ENCODE measurements around the gene HDAC2. TPM values are rescaled to one million over a fixed set of nuclear protein-coding genes. Genes with fewer than 3 reads are reported as not detected.

HDAC2 gene
- total RNA-seq, 1 donor from 2014 or later = 276 TPM

GRCh38 chr6:113908801-113909200 is 62.1 kb downstream of the HDAC2 start:
- peaks cover 4% of the 10 kb centered on the region for H3K9me3 Mint-ChIP-seq
- no peak overlapping the region for H3K27ac Mint-ChIP-seq

GRCh38 chr6:113907102-113907815 is 63.7 kb downstream of the HDAC2 start:
- TF ChIP-seq, protein P1, sequence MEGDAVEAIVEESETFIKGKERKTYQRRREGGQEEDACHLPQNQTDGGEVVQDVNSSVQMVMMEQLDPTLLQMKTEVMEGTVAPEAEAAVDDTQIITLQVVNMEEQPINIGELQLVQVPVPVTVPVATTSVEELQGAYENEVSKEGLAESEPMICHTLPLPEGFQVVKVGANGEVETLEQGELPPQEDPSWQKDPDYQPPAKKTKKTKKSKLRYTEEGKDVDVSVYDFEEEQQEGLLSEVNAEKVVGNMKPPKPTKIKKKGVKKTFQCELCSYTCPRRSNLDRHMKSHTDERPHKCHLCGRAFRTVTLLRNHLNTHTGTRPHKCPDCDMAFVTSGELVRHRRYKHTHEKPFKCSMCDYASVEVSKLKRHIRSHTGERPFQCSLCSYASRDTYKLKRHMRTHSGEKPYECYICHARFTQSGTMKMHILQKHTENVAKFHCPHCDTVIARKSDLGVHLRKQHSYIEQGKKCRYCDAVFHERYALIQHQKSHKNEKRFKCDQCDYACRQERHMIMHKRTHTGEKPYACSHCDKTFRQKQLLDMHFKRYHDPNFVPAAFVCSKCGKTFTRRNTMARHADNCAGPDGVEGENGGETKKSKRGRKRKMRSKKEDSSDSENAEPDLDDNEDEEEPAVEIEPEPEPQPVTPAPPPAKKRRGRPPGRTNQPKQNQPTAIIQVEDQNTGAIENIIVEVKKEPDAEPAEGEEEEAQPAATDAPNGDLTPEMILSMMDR (IDR thresholded peaks at IDR 0.05; ENCODE audit: unreplicated experiment) = no peak
- no peaks in the 10 kb centered on the region for H3K9me3 Mint-ChIP-seq
- no peak for DNase-seq (ENCODE audit: low spot score in 2 of 2, unreplicated experiment in 2 of 2)
- H3K27ac Mint-ChIP-seq = no peak overlapping the region
- H3K4me1 Mint-ChIP-seq = peaks cover 30% of the 10 kb centered on the region
- no peaks in the 10 kb centered on the region for H3K36me3 Mint-ChIP-seq
- H3K4me3 Mint-ChIP-seq = no peak overlapping the region
- H3K27me3 Mint-ChIP-seq (ENCODE audit: low read depth) = no peaks in the 10 kb centered on the region

More at GRCh38 chr6:113908801-113909200, 62.1 kb downstream of the HDAC2 start:
- Mint-ChIP-seq H3K27me3 (ENCODE audit: low read depth) (no peaks in the 10 kb centered on the region), H3K36me3 (peaks cover 2% of the 10 kb centered on the region), H3K4me1 (peaks cover 21% of the 10 kb centered on the region), H3K4me3 (no peak overlapping the region)
- TF ChIP-seq, protein P1 (IDR thresholded peaks at IDR 0.05; ENCODE audit: unreplicated experiment) = no peak
- DNase-seq (ENCODE audit: low spot score in 2 of 2, unreplicated experiment in 2 of 2) = no peak

DNA sequence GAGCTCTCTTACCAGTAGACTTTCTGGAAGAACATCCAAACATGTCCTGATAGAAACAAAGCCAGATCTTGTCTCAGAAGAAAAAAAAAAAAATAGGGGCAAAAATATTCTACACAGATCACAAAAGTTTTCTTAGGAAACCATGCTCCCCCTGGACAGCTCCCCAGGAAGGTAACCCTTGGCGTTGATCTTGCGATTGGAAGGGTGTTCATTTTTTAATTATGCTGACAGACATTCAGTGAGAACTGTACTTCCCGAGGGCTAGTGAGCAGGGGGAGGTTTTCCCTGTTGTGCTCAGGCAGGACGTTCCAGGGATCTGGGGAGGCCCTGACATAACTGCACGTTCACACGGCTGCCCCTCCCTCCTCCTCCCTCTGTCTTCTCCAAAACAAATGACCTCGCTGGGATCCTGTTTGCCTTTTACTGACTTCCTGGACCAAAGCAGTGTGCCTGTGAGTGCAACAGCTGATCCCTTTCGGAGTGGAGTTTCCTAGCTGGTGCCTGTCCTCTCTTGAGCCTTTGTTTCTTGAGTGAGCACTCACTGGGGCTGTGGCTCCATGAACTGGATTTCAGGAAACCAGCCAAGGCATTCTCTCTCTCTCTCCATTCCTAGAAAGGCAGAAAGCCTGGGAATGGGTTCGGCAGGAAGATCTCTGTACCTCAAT is 67.2 kb downstream of the HDAC2 start:
- no peaks in the 10 kb centered on the region for H3K36me3 Mint-ChIP-seq
- peak overlapping the region; percentile 20 for H3K4me3 Mint-ChIP-seq
- peak in 1 of 2 experiments; percentile 52 for DNase-seq (ENCODE audit: low spot score in 2 of 2, unreplicated experiment in 2 of 2)
- no peaks in the 10 kb centered on the region for H3K9me3 Mint-ChIP-seq
- H3K4me1 Mint-ChIP-seq = peaks cover 44% of the 10 kb centered on the region
- TF ChIP-seq, protein P1 (IDR thresholded peaks at IDR 0.05; ENCODE audit: unreplicated experiment) = no peak
- no peaks in the 10 kb centered on the region for H3K27me3 Mint-ChIP-seq (ENCODE audit: low read depth)
- H3K27ac Mint-ChIP-seq = peak overlapping the region; percentile 82

DNA sequence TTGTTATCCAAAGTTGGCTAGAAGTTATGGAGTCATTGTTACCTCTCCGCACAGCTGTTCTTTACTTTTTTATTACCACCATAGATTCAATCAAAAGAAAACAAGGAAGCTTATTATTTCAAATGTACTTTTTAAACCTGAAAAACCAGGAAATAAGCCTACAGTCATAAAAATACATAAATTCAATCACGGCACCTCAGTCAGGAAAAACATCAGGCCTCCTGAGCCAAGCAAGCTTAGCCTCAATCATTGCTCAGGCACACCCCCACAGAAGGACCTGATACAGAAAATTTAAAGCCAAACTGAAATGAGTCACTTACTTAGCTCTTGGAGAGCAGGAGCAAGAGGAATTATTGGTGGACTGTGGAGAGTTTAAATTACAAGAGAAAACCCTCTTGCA is 69.5 kb downstream of the HDAC2 start:
- H3K4me1 Mint-ChIP-seq = peaks cover 42% of the 10 kb centered on the region
- no peaks in the 10 kb centered on the region for H3K27me3 Mint-ChIP-seq (ENCODE audit: low read depth)
- peak overlapping the region; percentile 31 for H3K27ac Mint-ChIP-seq
- H3K36me3 Mint-ChIP-seq = no peaks in the 10 kb centered on the region
- no peak for DNase-seq (ENCODE audit: low spot score in 2 of 2, unreplicated experiment in 2 of 2)
- TF ChIP-seq, protein P1 (IDR thresholded peaks at IDR 0.05; ENCODE audit: unreplicated experiment) = no peak
- no peak overlapping the region for H3K4me3 Mint-ChIP-seq
- peaks cover 2% of the 10 kb centered on the region for H3K9me3 Mint-ChIP-seq

GRCh38 chr6:113894712-113895674 is 76.0 kb downstream of the HDAC2 start:
- DNase-seq (ENCODE audit: low spot score in 2 of 2, unreplicated experiment in 2 of 2) = no peak
- Mint-ChIP-seq H3K4me3 (no peak overlapping the region), H3K27ac (no peak overlapping the region), H3K27me3 (ENCODE audit: low read depth) (no peaks in the 10 kb centered on the region), H3K4me1 (no peaks in the 10 kb centered on the region), H3K9me3 (peaks cover 24% of the 10 kb centered on the region), H3K36me3 (peaks cover 8% of the 10 kb centered on the region)
- TF ChIP-seq, protein P1 (IDR thresholded peaks at IDR 0.05; ENCODE audit: unreplicated experiment) = no peak
